Suprapubic skin (tissue), 4 donors: Measurements from ENCODE around the gene HOXD3.

ENCODE experiments used
- CTCF ChIP-seq, 2 donors: fragments of 200-600 bp in 1 of 2; fragments of 450-650 bp in 1 of 2; sonication (generic) in 1 of 2; IDR thresholded peaks; one replicate each; pipeline ENCODE4 v1.5.1; 2016 to 2019; ENCODE audit warnings: antibody characterized with exemption in 2 of 2, mild to moderate bottlenecking in 1 of 2, moderate library complexity in 1 of 2
- POLR2A ChIP-seq, 2 donors: fragments of 450-650 bp; IDR thresholded peaks; one replicate each; pipeline ENCODE4 v1.6.1; 2017; ENCODE audit warnings: antibody characterized with exemption in 2 of 2, mild to moderate bottlenecking in 2 of 2, moderate library complexity in 2 of 2
- POLR2AphosphoS5 ChIP-seq, 3 donors: sonication (generic); formaldehyde crosslinking; IDR thresholded peaks; one replicate each; pipeline ENCODE4 v1.6.1; 2017; ENCODE audit warnings: antibody characterized with exemption in 3 of 3

- TF ChIP-seq CTCF (IDR thresholded peaks at IDR 0.05) (no peak), POLR2A (IDR thresholded peaks at IDR 0.05) (no peak), POLR2AphosphoS5 (IDR thresholded peaks at IDR 0.05) (no peak)
Measured at GRCh38 chr2:176164611-176165369, 7.7 kb downstream of the HOXD3 start.
